ENCODE results near the gene SALL1. TPM values are rescaled to one million over a fixed set of nuclear protein-coding genes. Genes with fewer than 3 reads are reported as not detected.

Gene SALL1
- total and polyA plus RNA-seq, 3 donors from 2014 or later = 4.0 to 5.9 (median 4.9) TPM

- Histone ChIP-seq H3K9me3 (no peaks in the 10 kb centered on the region), H3K4me1 (no peaks in the 10 kb centered on the region), H3K27me3 (no peaks in the 10 kb centered on the region), H3K36me3 (ENCODE audit: low read depth, missing control alignments) (no peaks in the 10 kb centered on the region), H3K4me3 (no peak overlapping the region), H3K27ac (no peak overlapping the region)
- TF ChIP-seq CTCF (IDR thresholded peaks at IDR 0.05) = no peak
- TF ChIP-seq POLR2A (IDR thresholded peaks at IDR 0.05) = no peak
- 30 to 38% methylated on average over 7 to 8 of the region's 8 CpGs for WGBS, 2 donors
- intact Hi-C loops (cut with DNase I; ENCODE audit: low total_unique reads) = no loop called here
- no peak for DNase-seq
Observed at GRCh38 chr16:51184702-51185433, 33.8 kb upstream of the SALL1 start.

- Histone ChIP-seq H3K27me3 (no peaks in the 10 kb centered on the region), H3K27ac (no peak overlapping the region), H3K4me1 (no peaks in the 10 kb centered on the region), H3K9me3 (no peaks in the 10 kb centered on the region), H3K4me3 (no peak overlapping the region), H3K36me3 (ENCODE audit: low read depth, missing control alignments) (no peaks in the 10 kb centered on the region)
- no peak for DNase-seq
- intact Hi-C loops (cut with DNase I; ENCODE audit: low total_unique reads) = no loop called here
- TF ChIP-seq CTCF (IDR thresholded peaks at IDR 0.05) (no peak), POLR2A (IDR thresholded peaks at IDR 0.05) (no peak)
- WGBS, 2 donors = 40 to 49% methylated on average over 4 of the region's 4 CpGs
Observed at GRCh38 chr16:51181503-51181811, 30.4 kb upstream of the SALL1 start.

- H3K27me3 ChIP-seq = no peaks in the 10 kb centered on the region
- no peak overlapping the region for H3K27ac ChIP-seq
- TF ChIP-seq CTCF (IDR thresholded peaks at IDR 0.05) = no peak
- TF ChIP-seq POLR2A (IDR thresholded peaks at IDR 0.05) = no peak
- H3K9me3 ChIP-seq = no peaks in the 10 kb centered on the region
- H3K4me1 ChIP-seq = no peaks in the 10 kb centered on the region
- no peaks in the 10 kb centered on the region for H3K36me3 ChIP-seq (ENCODE audit: low read depth, missing control alignments)
- H3K4me3 ChIP-seq = no peak overlapping the region
- intact Hi-C loops (cut with DNase I; ENCODE audit: low total_unique reads) = no loop called here
- DNase-seq = no peak
- 88 to 90% methylated on average over 4 of the region's 4 CpGs for WGBS, 2 donors
Observed at GRCh38 chr16:51180719-51181502, 29.8 kb upstream of the SALL1 start.

- Histone ChIP-seq H3K27ac (no peak overlapping the region), H3K9me3 (no peaks in the 10 kb centered on the region), H3K4me3 (no peak overlapping the region), H3K4me1 (no peaks in the 10 kb centered on the region), H3K36me3 (ENCODE audit: low read depth, missing control alignments) (no peaks in the 10 kb centered on the region), H3K27me3 (no peaks in the 10 kb centered on the region)
- intact Hi-C loops (cut with DNase I; ENCODE audit: low total_unique reads) = no loop called here
- no peak for DNase-seq
- 91 to 92% methylated on average over 3 of the region's 3 CpGs for WGBS, 2 donors
- TF ChIP-seq POLR2A (IDR thresholded peaks at IDR 0.05) (no peak), CTCF (IDR thresholded peaks at IDR 0.05) (no peak)
Observed at GRCh38 chr16:51175081-51175480, 24.0 kb upstream of the SALL1 start.
